ENCODE results near the gene ZC3H4. TPM values are rescaled to one million over a fixed set of nuclear protein-coding genes. Genes with fewer than 3 reads are reported as not detected.
"Not testable (repeated sequence)": the region's sequence is repeated elsewhere in the genome, so short reads cannot be mapped to it uniquely, and the experiment has no call there.

The ZC3H4 gene
- total RNA-seq, 1 experiment from 2014 or later: 42.7 TPM

GRCh38 chr19:47104680-47105079, 8.9 kb downstream of the ZC3H4 start:
- Histone ChIP-seq H3K4me3 (ENCODE audit: low read depth in 2 of 2, low read length in 2 of 2) (no peak overlapping the region), H3K9me3 (ENCODE audit: control insufficient read depth, insufficient read depth, low read depth, low read length) (no peaks in the 10 kb centered on the region), H3K27me3 (ENCODE audit: control insufficient read depth, insufficient read depth, low read length) (no peaks in the 10 kb centered on the region), H3K27ac (ENCODE audit: low read length) (no peak overlapping the region), H3K4me1 (ENCODE audit: control insufficient read depth, insufficient read depth, low read length) (peaks cover 30% of the 10 kb centered on the region), H3K36me3 (ENCODE audit: control insufficient read depth, insufficient read depth, low read length) (no peaks in the 10 kb centered on the region; the same call in 1 of the 2 replicates)
- no peak for TF ChIP-seq POLR2AphosphoS5 (IDR thresholded peaks at IDR 0.05; ENCODE audit: low read depth, low read length)
- TF ChIP-seq REST (IDR thresholded peaks at IDR 0.05; ENCODE audit: insufficient read depth in 1 of 2, low read depth in 2 of 2, low read length in 1 of 2): no peak
- TF ChIP-seq, protein P1, sequence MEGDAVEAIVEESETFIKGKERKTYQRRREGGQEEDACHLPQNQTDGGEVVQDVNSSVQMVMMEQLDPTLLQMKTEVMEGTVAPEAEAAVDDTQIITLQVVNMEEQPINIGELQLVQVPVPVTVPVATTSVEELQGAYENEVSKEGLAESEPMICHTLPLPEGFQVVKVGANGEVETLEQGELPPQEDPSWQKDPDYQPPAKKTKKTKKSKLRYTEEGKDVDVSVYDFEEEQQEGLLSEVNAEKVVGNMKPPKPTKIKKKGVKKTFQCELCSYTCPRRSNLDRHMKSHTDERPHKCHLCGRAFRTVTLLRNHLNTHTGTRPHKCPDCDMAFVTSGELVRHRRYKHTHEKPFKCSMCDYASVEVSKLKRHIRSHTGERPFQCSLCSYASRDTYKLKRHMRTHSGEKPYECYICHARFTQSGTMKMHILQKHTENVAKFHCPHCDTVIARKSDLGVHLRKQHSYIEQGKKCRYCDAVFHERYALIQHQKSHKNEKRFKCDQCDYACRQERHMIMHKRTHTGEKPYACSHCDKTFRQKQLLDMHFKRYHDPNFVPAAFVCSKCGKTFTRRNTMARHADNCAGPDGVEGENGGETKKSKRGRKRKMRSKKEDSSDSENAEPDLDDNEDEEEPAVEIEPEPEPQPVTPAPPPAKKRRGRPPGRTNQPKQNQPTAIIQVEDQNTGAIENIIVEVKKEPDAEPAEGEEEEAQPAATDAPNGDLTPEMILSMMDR (IDR thresholded peaks at IDR 0.05): no peak
- TF ChIP-seq TCF7L2 (IDR thresholded peaks at IDR 0.05; ENCODE audit: low read depth, low read length): no peak
- no peak for TF ChIP-seq SIN3A (IDR thresholded peaks at IDR 0.05; ENCODE audit: borderline replicate concordance, insufficient read depth, low read depth, low read length)
- BruUV-seq (replicated peaks): no TSS peak
- ChIA-PET CTCF (no interaction called here), POLR2A (no interaction called here)
- intact Hi-C loops (cut with micrococcal nuclease; ENCODE audit: unreplicated experiment): no loop called here
- in situ Hi-C loops (cut with HindIII; ENCODE audit: low pct_unique_long_range_greater_than_20kb, low sequenced_read_pairs): no loop called here
- no peak for DNase-seq (ENCODE audit: low read depth, low spot score)
- no peak for ATAC-seq

GRCh38 chr19:47102346-47103060, 11.1 kb downstream of the ZC3H4 start:
- Histone ChIP-seq H3K4me3 (ENCODE audit: low read depth in 2 of 2, low read length in 2 of 2) (no peak overlapping the region), H3K27me3 (ENCODE audit: control insufficient read depth, insufficient read depth, low read length) (no peaks in the 10 kb centered on the region), H3K4me1 (ENCODE audit: control insufficient read depth, insufficient read depth, low read length) (peaks cover 9% of the 10 kb centered on the region), H3K27ac (ENCODE audit: low read length) (no peak overlapping the region), H3K36me3 (ENCODE audit: control insufficient read depth, insufficient read depth, low read length) (no peaks in the 10 kb centered on the region), H3K9me3 (ENCODE audit: control insufficient read depth, insufficient read depth, low read depth, low read length) (no peaks in the 10 kb centered on the region)
- CTCF ChIA-PET: no interaction called here
- no peak for DNase-seq (ENCODE audit: low read depth, low spot score)
- ATAC-seq: no peak
- no TSS peak for BruUV-seq (replicated peaks)
- POLR2A ChIA-PET: no interaction called here
- in situ Hi-C loops (cut with HindIII; ENCODE audit: low pct_unique_long_range_greater_than_20kb, low sequenced_read_pairs): no loop called here
- TF ChIP-seq, protein P1 (IDR thresholded peaks at IDR 0.05): no peak
- TF ChIP-seq SIN3A (IDR thresholded peaks at IDR 0.05; ENCODE audit: borderline replicate concordance, insufficient read depth, low read depth, low read length): no peak
- TF ChIP-seq TCF7L2 (IDR thresholded peaks at IDR 0.05; ENCODE audit: low read depth, low read length): no peak
- TF ChIP-seq REST (IDR thresholded peaks at IDR 0.05; ENCODE audit: insufficient read depth in 1 of 2, low read depth in 2 of 2, low read length in 1 of 2): no peak
- no peak for TF ChIP-seq POLR2AphosphoS5 (IDR thresholded peaks at IDR 0.05; ENCODE audit: low read depth, low read length)
- intact Hi-C loops (cut with micrococcal nuclease; ENCODE audit: unreplicated experiment): no loop called here

GRCh38 chr19:47101116-47101515, 12.5 kb downstream of the ZC3H4 start:
- POLR2A ChIA-PET: not testable (repeated sequence)

More at GRCh38 chr19:47101116-47101515, 12.5 kb downstream of the ZC3H4 start:
- in situ Hi-C loops (cut with HindIII; ENCODE audit: low pct_unique_long_range_greater_than_20kb, low sequenced_read_pairs); H3K36me3 ChIP-seq (ENCODE audit: control insufficient read depth, insufficient read depth, low read length); BruUV-seq (replicated peaks); H3K27ac ChIP-seq (ENCODE audit: low read length); ATAC-seq; H3K27me3 ChIP-seq (ENCODE audit: control insufficient read depth, insufficient read depth, low read length); intact Hi-C loops (cut with micrococcal nuclease; ENCODE audit: unreplicated experiment); CTCF ChIA-PET; DNase-seq (ENCODE audit: low read depth, low spot score); H3K4me3 ChIP-seq (ENCODE audit: low read depth in 2 of 2, low read length in 2 of 2); H3K4me1 ChIP-seq (ENCODE audit: control insufficient read depth, insufficient read depth, low read length); H3K9me3 ChIP-seq (ENCODE audit: control insufficient read depth, insufficient read depth, low read depth, low read length): not testable (repeated sequence)
